Stimulated activated CD4-positive, alpha-beta T cell treated with anti-CD3 and anti-CD28 coated beads, Interleukin-4, amount 100 ng/mL, for 48 hours (primary cell): ENCODE data around the gene SSTR3.

ENCODE experiments used
- DNase-seq, 2 donors: peaks; one replicate each; pipeline ENCODE4 v3.0.0-alpha.2; 2020; ENCODE audit warnings: low read depth in 2 of 2

SSTR3 gene

GRCh38 chr22:37197451-37198257 is 14.6 kb downstream of the SSTR3 start:
- no peak for DNase-seq

- no peak for DNase-seq
These were observed 15.5 kb downstream of the SSTR3 start for GRCh38 chr22:37196539-37197450.

- no peak for DNase-seq
These were observed 16.4 kb downstream of the SSTR3 start for GRCh38 chr22:37195921-37196320.

GRCh38 chr22:37194750-37195149 is 17.5 kb downstream of the SSTR3 start:
- DNase-seq = no peak

GRCh38 chr22:37193629-37194191 is 18.6 kb downstream of the SSTR3 start:
- peak; percentile 27 to 45 for DNase-seq

- DNase-seq = no peak
These were observed 19.5 kb downstream of the SSTR3 start for GRCh38 chr22:37192741-37193140.

- no peak for DNase-seq
These were observed 20.1 kb downstream of the SSTR3 start for GRCh38 chr22:37192204-37192603.

GRCh38 chr22:37190262-37190780 is 22.0 kb downstream of the SSTR3 start:
- DNase-seq = no peak

- no peak for DNase-seq
These were observed 23.3 kb downstream of the SSTR3 start for GRCh38 chr22:37188901-37189466.

GRCh38 chr22:37187891-37188761 is 24.2 kb downstream of the SSTR3 start, which contains the start of gene C1QTNF6:
Gene C1QTNF6, minus strand, starts transcription at chr22:37188247. Its CDS starts 34 bp downstream, at chr22:37188213.
- no peak for DNase-seq

- no peak for DNase-seq
These were observed 24.8 kb downstream of the SSTR3 start for GRCh38 chr22:37187552-37187890.

- no peak for DNase-seq
These were observed 25.2 kb downstream of the SSTR3 start for GRCh38 chr22:37186997-37187522.

- no peak for DNase-seq
These were observed 25.9 kb downstream of the SSTR3 start for GRCh38 chr22:37186228-37186996.

GRCh38 chr22:37185646-37186227 is 26.5 kb downstream of the SSTR3 start:
- DNase-seq = no peak

- DNase-seq = no peak
These were observed 27.3 kb downstream of the SSTR3 start for GRCh38 chr22:37184816-37185541.

GRCh38 chr22:37184380-37184755 is 27.9 kb downstream of the SSTR3 start:
- no peak for DNase-seq

GRCh38 chr22:37183432-37184379 is 28.6 kb downstream of the SSTR3 start:
- no peak for DNase-seq

- DNase-seq = no peak
These were observed 29.4 kb downstream of the SSTR3 start for GRCh38 chr22:37182949-37183245.
